CD14-positive monocyte (primary cell): ENCODE measurements around the gene UBE2E1. TPM values are rescaled to one million over a fixed set of nuclear protein-coding genes. Genes with fewer than 3 reads are reported as not detected.

Source experiments
- DNase-seq, 3 donors: peaks; one replicate each; pipeline ENCODE4 v3.0.0-alpha.2; 2011 to 2022
- H2AFZ ChIP-seq: 2 replicates; pipeline ENCODE4 v1.6.0; 2012; ENCODE audit warnings: mild to moderate bottlenecking, low read depth, low read length, inconsistent platforms; ENCODE audit not compliant: insufficient read depth, poor library complexity, severe bottlenecking
- H3K27ac ChIP-seq, 2 donors: 1 replicate in 1 of 2; 2 replicates in 1 of 2; pipeline ENCODE4 v1.5.1; 2012 to 2013; ENCODE audit warnings: low read length in 2 of 2, control low read depth in 1 of 2, inconsistent platforms in 1 of 2, low read depth in 1 of 2, mild to moderate bottlenecking in 1 of 2
- H3K27me3 ChIP-seq, 2 donors: one replicate each; pipeline versions ENCODE4 v1.6.0 to v1.6.1; 2011 to 2013; ENCODE audit warnings: low read length in 2 of 2; ENCODE audit not compliant: control insufficient read depth in 2 of 2, insufficient read depth in 2 of 2
- H3K36me3 ChIP-seq, 2 donors: replicated peaks in 1 of 2; 1 replicate in 1 of 2; 2 replicates in 1 of 2; pipeline versions ENCODE4 v1.5.1 to v1.6.1; 2012 to 2013; ENCODE audit warnings: low read length in 2 of 2, control low read depth in 1 of 2, inconsistent platforms in 1 of 2, mild to moderate bottlenecking in 1 of 2; ENCODE audit not compliant: insufficient read depth in 2 of 2, control insufficient read depth in 1 of 2
- H3K4me1 ChIP-seq, 2 donors: 1 replicate in 1 of 2; 2 replicates in 1 of 2; pipeline versions ENCODE4 v1.5.1 to v1.6.1; 2012 to 2013; ENCODE audit warnings: low read length in 2 of 2, control low read depth in 1 of 2, inconsistent platforms in 1 of 2, mild to moderate bottlenecking in 1 of 2, moderate library complexity in 1 of 2; ENCODE audit not compliant: insufficient read depth in 2 of 2, control insufficient read depth in 1 of 2
- H3K4me2 ChIP-seq: replicated peaks from 2 replicates; pipeline ENCODE3; 2012; ENCODE audit warnings: low read length, moderate library complexity, mild to moderate bottlenecking; ENCODE audit not compliant: poor library complexity, severe bottlenecking; ENCODE audit errors: extremely low read depth
- H3K4me3 ChIP-seq, 3 experiments: fragments of 200-600 bp in 1 of 3; sonication (generic) in 1 of 3; replicated peaks in 1 of 3; 1 replicate in 2 of 3; 2 replicates in 1 of 3; pipeline ENCODE4 v1.5.1; 2011 to 2013; ENCODE audit warnings: low read length in 3 of 3, mild to moderate bottlenecking in 3 of 3, control low read depth in 2 of 3, low read depth in 2 of 3, inconsistent platforms in 1 of 3, moderate library complexity in 1 of 3
- H3K79me2 ChIP-seq: 2 replicates; pipeline ENCODE4 v1.6.0; 2012; ENCODE audit warnings: mild to moderate bottlenecking, control low read depth, inconsistent platforms, low read length, moderate library complexity; ENCODE audit not compliant: insufficient read depth
- H3K9ac ChIP-seq: 2 replicates; pipeline ENCODE4 v1.6.0; 2017; ENCODE audit warnings: low read length, mild to moderate bottlenecking; ENCODE audit not compliant: insufficient read depth, poor library complexity, severe bottlenecking
- H3K9me3 ChIP-seq, 2 donors: replicated peaks in 1 of 2; 1 replicate in 1 of 2; 2 replicates in 1 of 2; pipeline versions ENCODE4 v1.5.1 to v1.6.1; 2012 to 2013; ENCODE audit warnings: low read length in 2 of 2, control low read depth in 1 of 2; ENCODE audit not compliant: control insufficient read depth in 1 of 2, insufficient read depth in 1 of 2
- H4K20me1 ChIP-seq: 2 replicates; pipeline ENCODE4 v1.6.0; 2012; ENCODE audit warnings: mild to moderate bottlenecking, low read length, control low read depth, moderate library complexity; ENCODE audit not compliant: insufficient read depth
- H3K27ac Mint-ChIP-seq, 7 donors: one replicate each; pipeline ENCODE4 v1.8.0; 2020; ENCODE audit warnings: mild to moderate bottlenecking in 7 of 7, mixed read lengths in 7 of 7, moderate library complexity in 6 of 7, inconsistent platforms in 2 of 7
- H3K27me3 Mint-ChIP-seq, 3 donors: one replicate each; pipeline ENCODE4 v1.8.0; 2021 to 2022; ENCODE audit warnings: low read depth in 3 of 3, mild to moderate bottlenecking in 3 of 3, mixed read lengths in 3 of 3, moderate library complexity in 3 of 3, inconsistent platforms in 1 of 3
- H3K36me3 Mint-ChIP-seq, 2 donors: one replicate each; pipeline ENCODE4 v1.8.0; 2020; ENCODE audit warnings: mixed read lengths in 2 of 2, inconsistent platforms in 1 of 2, mild to moderate bottlenecking in 1 of 2
- H3K4me1 Mint-ChIP-seq: one replicate; pipeline ENCODE4 v1.8.0; 2020; ENCODE audit warnings: mild to moderate bottlenecking, mixed read lengths
- H3K4me3 Mint-ChIP-seq, 2 donors: one replicate each; pipeline ENCODE4 v1.8.0; 2020; ENCODE audit warnings: mild to moderate bottlenecking in 2 of 2, mixed read lengths in 2 of 2, moderate library complexity in 1 of 2
- H3K9me3 Mint-ChIP-seq, 7 donors: one replicate each; pipeline ENCODE4 v1.8.0; 2020 to 2022; ENCODE audit warnings: mixed read lengths in 7 of 7, mild to moderate bottlenecking in 6 of 7, moderate library complexity in 6 of 7, inconsistent platforms in 2 of 7
- CTCF ChIP-seq: fragments of 200-600 bp; IDR thresholded peaks from one replicate; pipeline ENCODE4 v1.8.0; 2022; ENCODE audit warnings: antibody characterized with exemption, mild to moderate bottlenecking
- WGBS: methylation state at CpG from one replicate; pipeline ENCODE4 v1.1.5; 2013; ENCODE audit warnings: missing lambda C conversion rate; ENCODE audit not compliant: insufficient coverage; 5-methylcytosine and 5-hydroxymethylcytosine counted together
- intact Hi-C, 2 donors: fragments of 100-400 bp; cut with micrococcal nuclease; formaldehyde crosslinking; loops; one replicate each; pipeline versions ENCODE4 v1.15.0 to v1.15.1; 2023
- polyA plus RNA-seq, 3 donors: library from polyadenylated mRNA; depleted of rRNA in 1 of 3; unstranded in 2 of 3; stranded (reverse) in 1 of 3; fragments of 300-500 nt in 2 of 3; fragments of >200 nt in 1 of 3; fragmentation: Illumina TruSeq in 2 of 3; gene quantifications; 1 replicate in 2 of 3; 2 replicates in 1 of 3; pipeline ENCODE4 v1.2.3, GENCODE V29; 2012 to 2021

UBE2E1 gene
- polyA plus RNA-seq, 3 donors: 31.3 to 60.2 (median 34.6) TPM

DNA sequence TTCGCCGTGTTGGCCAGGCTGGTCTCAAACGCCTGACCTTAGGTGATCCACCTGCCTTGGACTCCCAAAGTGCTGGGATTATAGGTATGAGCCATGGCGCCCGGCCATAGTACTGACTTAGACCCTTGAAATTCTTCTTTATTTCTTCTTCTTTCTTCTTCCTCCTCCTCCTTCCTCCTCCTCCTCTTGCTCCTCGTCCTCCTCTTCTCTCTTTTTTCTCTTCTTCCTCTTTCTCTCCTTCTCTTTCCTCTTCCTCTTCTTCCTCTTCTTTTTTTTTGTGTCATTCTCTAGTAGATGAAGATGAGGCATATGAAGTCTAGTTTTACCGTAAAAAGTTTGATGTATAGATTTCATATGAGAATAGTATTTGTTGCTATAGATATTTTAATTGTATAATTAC lies 120.5 kb downstream of the UBE2E1 start:
- DNase-seq: no peak
- H3K36me3 Mint-ChIP-seq: peaks cover 2 to 5% of the 10 kb centered on the region in 2 donors
- H3K9me3 ChIP-seq: no peaks in the 10 kb centered on the region
- no peak overlapping the region for H2AFZ ChIP-seq
- H3K27ac Mint-ChIP-seq: peak overlapping the region in 1 of 7 donors; percentile 23
- no peak overlapping the region for H3K4me3 Mint-ChIP-seq
- no peaks in the 10 kb centered on the region for H3K27me3 Mint-ChIP-seq
- no peaks in the 10 kb centered on the region for H3K79me2 ChIP-seq
- no peaks in the 10 kb centered on the region for H3K27me3 ChIP-seq
- no peak overlapping the region for H3K4me2 ChIP-seq
- H3K27ac ChIP-seq: no peak overlapping the region
- H4K20me1 ChIP-seq: no peaks in the 10 kb centered on the region
- no peak for TF ChIP-seq CTCF
- H3K4me1 ChIP-seq: peaks cover 0 to 5% of the 10 kb centered on the region in 2 donors
- peaks cover 0 to 2% (median 0%) of the 10 kb centered on the region in 7 donors for H3K9me3 Mint-ChIP-seq
- intact Hi-C loops: no loop called here
- H3K36me3 ChIP-seq: peaks cover 2 to 16% of the 10 kb centered on the region in 2 donors
- H3K4me3 ChIP-seq: no peak overlapping the region
- peaks cover 14% of the 10 kb centered on the region for H3K4me1 Mint-ChIP-seq
- 92% methylated on average over 2 of the region's 7 CpGs for WGBS
- H3K9ac ChIP-seq: no peak overlapping the region

DNA sequence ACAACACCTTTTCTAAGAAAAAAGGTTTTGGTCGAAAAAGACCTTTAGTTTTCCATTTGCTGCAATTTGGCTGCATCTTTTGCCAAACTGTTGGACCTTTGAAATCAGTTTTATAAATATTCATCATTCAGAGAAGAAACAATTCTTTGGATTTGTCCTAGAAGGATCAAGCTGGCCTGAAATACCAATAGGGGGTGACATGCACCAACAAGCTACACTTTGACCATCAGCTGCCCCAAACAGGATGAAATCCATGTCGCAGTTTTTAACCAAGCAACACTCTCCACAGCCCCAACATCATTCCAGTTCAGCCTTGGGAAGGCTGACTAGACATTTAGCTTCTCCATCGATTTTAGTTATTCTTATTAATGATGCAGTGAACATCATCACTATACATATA lies 121.0 kb downstream of the UBE2E1 start:
- H4K20me1 ChIP-seq: no peaks in the 10 kb centered on the region
- no peak overlapping the region for H3K27ac ChIP-seq
- Mint-ChIP-seq H3K27ac (no peak overlapping the region), H3K9me3 (peaks cover 0 to 2% (median 0%) of the 10 kb centered on the region in 7 donors), H3K4me1 (peaks cover 19% of the 10 kb centered on the region), H3K36me3 (no peaks in the 10 kb centered on the region), H3K4me3 (no peak overlapping the region), H3K27me3 (no peaks in the 10 kb centered on the region)
- intact Hi-C loops: no loop called here
- H3K4me1 ChIP-seq: peaks cover 0 to 5% of the 10 kb centered on the region in 2 donors
- no peak overlapping the region for H3K9ac ChIP-seq
- no peak for DNase-seq
- no peak for TF ChIP-seq CTCF
- H3K79me2 ChIP-seq: no peaks in the 10 kb centered on the region
- no peak overlapping the region for H3K4me2 ChIP-seq
- no peaks in the 10 kb centered on the region for H3K27me3 ChIP-seq
- WGBS: 100% methylated on average over 1 of the region's 3 CpGs
- no peak overlapping the region for H3K4me3 ChIP-seq
- H2AFZ ChIP-seq: no peak overlapping the region
- H3K36me3 ChIP-seq: peaks cover 0 to 12% of the 10 kb centered on the region in 2 donors
- H3K9me3 ChIP-seq: no peaks in the 10 kb centered on the region
